Activated CD4-positive, alpha-beta T cell treated with anti-CD3 and anti-CD28 coated beads, Interleukin-2, amount 50 U/mL, for 4 hours (primary cell): Measurements from ENCODE around the gene MIEF1.

ENCODE experiments used
- DNase-seq, 2 experiments: peaks; one replicate each; pipeline ENCODE4 v3.0.0-alpha.2; 2020

The MIEF1 gene

GRCh38 chr22:39532215-39533073 is 30.4 kb downstream of the MIEF1 start, which contains the start of gene RPS19BP1:
RPS19BP1 (minus strand) TSS chr22:39532748; CDS start chr22:39532738, 10 bp downstream.
- peak; percentile 99 to 100 for DNase-seq

- DNase-seq = no peak
Observed at GRCh38 chr22:39534092-39534506, 32.0 kb downstream of the MIEF1 start.

GRCh38 chr22:39534591-39535356 is 32.7 kb downstream of the MIEF1 start:
- peak; percentile 74 to 78 for DNase-seq

GRCh38 chr22:39535357-39535725 is 33.3 kb downstream of the MIEF1 start:
- DNase-seq = no peak

- no peak for DNase-seq
Observed at GRCh38 chr22:39535831-39536449, 33.9 kb downstream of the MIEF1 start.

GRCh38 chr22:39536711-39537110 is 34.6 kb downstream of the MIEF1 start:
- no peak for DNase-seq

GRCh38 chr22:39537975-39538374 is 35.9 kb downstream of the MIEF1 start:
- DNase-seq = no peak

- no peak for DNase-seq
Observed at GRCh38 chr22:39543095-39543494, 41.0 kb downstream of the MIEF1 start.

GRCh38 chr22:39545386-39546365 is 43.6 kb downstream of the MIEF1 start:
- peak; percentile 56 to 62 for DNase-seq

GRCh38 chr22:39546889-39547586 is 44.9 kb downstream of the MIEF1 start:
- no peak for DNase-seq

- DNase-seq = no peak
Observed at GRCh38 chr22:39547587-39547947, 45.5 kb downstream of the MIEF1 start.

- no peak for DNase-seq
Observed at GRCh38 chr22:39553429-39553828, 51.3 kb downstream of the MIEF1 start.

- no peak for DNase-seq
Observed at GRCh38 chr22:39554151-39554550, 52.1 kb downstream of the MIEF1 start.

- DNase-seq = peak; percentile 54 to 59
Observed at GRCh38 chr22:39556970-39557841, 55.1 kb downstream of the MIEF1 start.

- DNase-seq = no peak
Observed at GRCh38 chr22:39558254-39558727, 56.2 kb downstream of the MIEF1 start.

- no peak for DNase-seq
Observed at GRCh38 chr22:39558950-39559349, 56.9 kb downstream of the MIEF1 start.

GRCh38 chr22:39559456-39560105 is 57.5 kb downstream of the MIEF1 start:
- DNase-seq = no peak

- no peak for DNase-seq
Observed at GRCh38 chr22:39560127-39560526, 58.0 kb downstream of the MIEF1 start.

GRCh38 chr22:39562839-39563489 is 60.9 kb downstream of the MIEF1 start:
- DNase-seq = no peak
